ENCODE data around the gene EXOC4. TPM values are rescaled to one million over a fixed set of nuclear protein-coding genes. Genes with fewer than 3 reads are reported as not detected.

Gene EXOC4
- total RNA-seq, 2 donors from 2014 or later = 52.4 to 74.0 TPM

DNA sequence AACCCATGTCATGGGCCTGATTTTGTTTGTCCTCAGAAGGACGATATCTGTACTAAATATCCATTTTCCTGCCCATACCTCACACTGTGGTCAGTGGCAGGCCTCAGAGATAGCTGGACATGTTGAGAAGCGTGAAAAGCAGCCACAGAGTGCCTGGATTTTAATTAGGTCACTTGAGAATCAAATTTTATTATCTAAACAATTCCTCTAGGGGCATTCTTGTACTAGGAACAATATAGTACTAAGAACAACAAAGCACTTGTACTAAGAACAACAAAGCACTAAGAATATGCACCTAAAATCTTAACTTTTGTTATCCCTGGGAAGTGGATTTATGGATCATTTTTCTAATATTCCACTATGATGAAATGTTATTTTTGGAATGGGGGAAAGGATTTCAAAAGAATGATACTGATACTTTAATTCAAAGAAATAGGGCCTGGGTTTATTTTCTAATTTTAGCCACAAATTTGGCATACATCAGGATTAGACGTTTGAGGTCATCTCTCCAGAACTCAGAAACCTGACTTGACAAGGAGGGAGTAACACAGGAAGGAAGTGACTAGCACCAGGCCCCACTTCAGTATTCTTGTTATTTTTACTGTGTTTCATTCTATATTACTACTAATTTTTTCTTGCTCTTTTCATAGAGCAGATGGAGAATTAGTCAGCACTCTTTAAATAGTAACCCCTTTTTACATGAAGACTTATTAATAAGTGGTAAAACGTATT is 112.2 kb downstream of the EXOC4 start:
- no peak for DNase-seq (ENCODE audit: low spot score in 2 of 2)
- ATAC-seq = no peak
- Mint-ChIP-seq H3K36me3 (no peaks in the 10 kb centered on the region), H3K27ac (no peak overlapping the region), H3K9me3 (no peaks in the 10 kb centered on the region)

GRCh38 chr7:133365917-133366316 is 113.0 kb downstream of the EXOC4 start:
- no peak for DNase-seq (ENCODE audit: low spot score in 2 of 2)
- Mint-ChIP-seq H3K27ac (no peak overlapping the region), H3K36me3 (no peaks in the 10 kb centered on the region), H3K9me3 (no peaks in the 10 kb centered on the region)
- no peak for ATAC-seq

DNA sequence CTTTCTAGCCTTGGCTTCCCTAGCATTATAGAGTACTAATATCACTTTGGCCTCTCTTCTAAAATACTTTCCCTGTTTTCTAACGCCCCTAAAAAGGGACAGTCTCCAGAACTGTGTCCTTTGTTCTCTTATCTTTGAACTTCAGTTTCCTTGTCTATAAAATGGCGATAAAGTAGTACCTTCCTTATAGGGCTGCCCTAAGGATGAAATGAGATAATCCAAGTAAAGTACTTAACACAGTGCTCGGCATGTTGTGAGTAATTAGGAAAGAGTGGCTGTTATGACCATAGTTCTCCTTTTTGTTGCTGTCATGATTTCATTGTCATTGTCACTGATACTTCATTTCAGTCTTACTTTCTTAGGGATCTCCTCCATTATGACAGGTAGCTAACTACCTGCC is 114.7 kb downstream of the EXOC4 start:
- Mint-ChIP-seq H3K27ac (no peak overlapping the region), H3K36me3 (peaks cover 0 to 5% of the 10 kb centered on the region in 2 donors), H3K9me3 (no peaks in the 10 kb centered on the region)
- DNase-seq (ENCODE audit: low spot score in 2 of 2) (no peak), ATAC-seq (no peak)

GRCh38 chr7:133369130-133369529 is 116.3 kb downstream of the EXOC4 start:
- DNase-seq (ENCODE audit: low spot score in 2 of 2) = no peak
- ATAC-seq = no peak
- H3K9me3 Mint-ChIP-seq = no peaks in the 10 kb centered on the region
- no peak overlapping the region for H3K27ac Mint-ChIP-seq
- H3K36me3 Mint-ChIP-seq = peaks cover 0 to 5% of the 10 kb centered on the region in 2 donors

- H3K9me3 Mint-ChIP-seq = no peaks in the 10 kb centered on the region
- DNase-seq (ENCODE audit: low spot score in 2 of 2) (no peak), ATAC-seq (no peak)
- no peak overlapping the region for H3K27ac Mint-ChIP-seq
- H3K36me3 Mint-ChIP-seq = peaks cover 7 to 10% of the 10 kb centered on the region in 2 donors
Observed at GRCh38 chr7:133371616-133372015, 118.7 kb downstream of the EXOC4 start.

DNA sequence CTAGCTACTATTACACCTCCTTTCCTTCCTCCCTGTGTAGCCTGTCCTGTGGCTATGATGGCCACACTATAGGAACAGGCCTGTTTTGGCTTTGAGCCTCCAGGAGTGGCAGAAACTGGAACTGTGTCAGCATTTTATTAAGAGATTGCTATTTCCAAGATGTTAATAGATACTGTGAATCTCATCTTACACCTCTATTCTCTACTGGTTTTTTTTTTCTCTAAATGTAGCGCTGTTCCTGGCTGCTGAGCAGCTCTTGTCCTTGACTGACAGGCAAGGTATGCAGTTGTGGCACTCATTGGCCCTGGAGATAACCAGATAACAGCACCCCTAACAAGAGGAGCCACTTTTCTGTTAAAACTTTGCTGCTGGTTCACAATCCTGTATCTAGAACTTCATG is 119.5 kb downstream of the EXOC4 start:
- peaks cover 9 to 13% of the 10 kb centered on the region in 2 donors for H3K36me3 Mint-ChIP-seq
- peaks cover 1 to 2% of the 10 kb centered on the region in 2 donors for H3K9me3 Mint-ChIP-seq
- DNase-seq (ENCODE audit: low spot score in 2 of 2) (no peak), ATAC-seq (no peak)
- H3K27ac Mint-ChIP-seq = no peak overlapping the region

GRCh38 chr7:133376514-133376913 is 123.6 kb downstream of the EXOC4 start:
- H3K36me3 Mint-ChIP-seq = peaks cover 13 to 18% of the 10 kb centered on the region in 2 donors

GRCh38 chr7:133381965-133382364 is 129.1 kb downstream of the EXOC4 start:
- Mint-ChIP-seq H3K27ac (no peak overlapping the region), H3K9me3 (peaks cover 7 to 10% of the 10 kb centered on the region in 2 donors), H3K36me3 (peaks cover 10 to 14% of the 10 kb centered on the region in 2 donors)
- DNase-seq (ENCODE audit: low spot score in 2 of 2) (no peak), ATAC-seq (no peak)

More at GRCh38 chr7:133376514-133376913, 123.6 kb downstream of the EXOC4 start:
- Mint-ChIP-seq H3K27ac (no peak overlapping the region), H3K9me3 (peaks cover 4 to 10% of the 10 kb centered on the region in 2 donors)
- DNase-seq (ENCODE audit: low spot score in 2 of 2) (no peak), ATAC-seq (no peak)

DNA sequence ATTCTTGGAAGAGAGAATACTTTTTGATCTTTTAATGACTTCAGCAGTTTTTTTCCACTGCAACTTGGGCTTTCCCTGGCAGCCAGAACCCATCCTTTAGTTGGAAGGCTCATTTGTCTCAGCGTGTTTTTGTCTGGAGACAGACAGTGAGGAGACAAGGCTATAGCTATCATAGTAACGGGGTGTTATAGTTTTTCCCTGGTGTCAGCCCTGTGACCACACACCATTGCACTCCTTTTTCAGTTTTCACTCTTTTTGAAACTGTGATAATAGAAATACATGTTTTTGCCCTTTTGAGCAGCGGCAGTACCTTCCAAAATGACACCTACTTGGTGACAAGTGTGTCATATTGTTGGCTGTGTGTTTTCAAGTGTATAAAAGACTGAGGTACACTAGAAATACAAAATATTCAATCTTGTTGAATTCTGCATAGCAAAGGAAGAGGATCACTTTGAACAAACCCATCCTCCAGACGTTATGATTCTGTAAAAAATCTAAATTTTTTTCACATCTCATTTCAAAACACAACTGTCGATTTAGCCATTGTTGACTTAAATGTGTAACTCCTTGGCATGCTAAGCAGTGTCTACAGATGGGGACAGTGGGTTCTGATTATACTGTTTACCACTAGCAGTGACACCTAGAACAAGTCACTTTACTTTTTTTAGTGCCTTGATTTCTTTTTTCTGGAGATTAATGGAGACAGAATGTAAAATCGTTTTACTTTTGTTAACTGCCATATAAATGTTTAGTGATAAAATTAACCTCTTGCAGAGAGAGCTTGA is 130.1 kb downstream of the EXOC4 start:
- H3K9me3 Mint-ChIP-seq = peaks cover 4 to 8% of the 10 kb centered on the region in 2 donors

GRCh38 chr7:133386205-133386604 is 133.3 kb downstream of the EXOC4 start:
- Mint-ChIP-seq H3K9me3 (peaks cover 9 to 12% of the 10 kb centered on the region in 2 donors), H3K36me3 (peaks cover 21 to 22% of the 10 kb centered on the region in 2 donors), H3K27ac (no peak overlapping the region)
- DNase-seq (ENCODE audit: low spot score in 2 of 2) = no peak
- ATAC-seq = no peak

More for the DNA sequence above, 130.1 kb downstream of the EXOC4 start:
- no peak for ATAC-seq
- no peak for DNase-seq (ENCODE audit: low spot score in 2 of 2)
- Mint-ChIP-seq H3K36me3 (peaks cover 11 to 15% of the 10 kb centered on the region in 2 donors), H3K27ac (no peak overlapping the region)

DNA sequence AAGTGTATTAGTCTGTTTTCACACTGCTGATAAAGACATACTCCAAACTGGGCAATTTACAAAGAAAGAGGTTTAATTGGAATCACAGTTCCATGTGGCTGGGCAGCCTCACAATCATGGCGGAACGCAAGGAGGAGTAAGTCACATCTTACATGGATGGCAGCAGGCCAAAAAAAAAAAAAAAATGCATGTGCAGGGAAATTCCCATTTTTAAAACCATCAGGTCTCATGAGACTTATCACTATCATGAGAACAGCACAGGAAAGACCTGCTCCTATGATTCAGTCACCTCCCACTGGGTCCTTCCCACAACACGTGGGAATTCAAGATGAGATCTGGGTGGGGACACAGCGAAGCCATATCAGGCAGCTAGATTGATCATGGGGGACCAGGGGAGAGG is 136.8 kb downstream of the EXOC4 start:
- peaks cover 16 to 21% of the 10 kb centered on the region in 2 donors for H3K36me3 Mint-ChIP-seq

DNA sequence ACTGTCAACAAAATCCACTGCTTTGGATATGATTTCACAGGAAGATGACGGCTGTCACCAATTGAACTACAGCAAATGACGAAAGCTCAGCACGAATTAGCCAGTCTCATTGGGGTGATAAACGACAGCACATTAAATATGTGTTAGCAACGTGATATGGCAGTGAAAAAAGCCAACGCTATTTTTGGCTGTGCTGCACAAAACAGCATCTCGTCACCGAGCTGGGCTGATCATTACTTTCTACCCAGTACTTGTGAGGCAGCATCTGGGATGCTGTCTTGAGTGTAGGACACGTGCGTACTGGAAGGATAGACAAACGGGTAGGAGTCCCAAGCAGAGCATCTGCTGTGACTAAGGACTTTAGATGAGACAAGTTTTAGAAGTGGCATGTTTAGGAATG is 138.3 kb downstream of the EXOC4 start:
- Mint-ChIP-seq H3K36me3 (peaks cover 16% of the 10 kb centered on the region in 2 donors), H3K9me3 (peaks cover 9 to 12% of the 10 kb centered on the region in 2 donors)

More for the DNA sequence above, 136.8 kb downstream of the EXOC4 start:
- no peak for DNase-seq (ENCODE audit: low spot score in 2 of 2)
- Mint-ChIP-seq H3K27ac (no peak overlapping the region), H3K9me3 (peaks cover 9 to 12% of the 10 kb centered on the region in 2 donors)
- ATAC-seq = no peak

GRCh38 chr7:133394369-133394768 is 141.5 kb downstream of the EXOC4 start:
- ATAC-seq (no peak), DNase-seq (ENCODE audit: low spot score in 2 of 2) (no peak)
- H3K9me3 Mint-ChIP-seq = peaks cover 0 to 4% of the 10 kb centered on the region in 2 donors
- peaks cover 0 to 4% of the 10 kb centered on the region in 2 donors for H3K36me3 Mint-ChIP-seq
- H3K27ac Mint-ChIP-seq = no peak overlapping the region

More for the DNA sequence above, 138.3 kb downstream of the EXOC4 start:
- DNase-seq (ENCODE audit: low spot score in 2 of 2) (no peak), ATAC-seq (no peak)
- no peak overlapping the region for H3K27ac Mint-ChIP-seq

DNA sequence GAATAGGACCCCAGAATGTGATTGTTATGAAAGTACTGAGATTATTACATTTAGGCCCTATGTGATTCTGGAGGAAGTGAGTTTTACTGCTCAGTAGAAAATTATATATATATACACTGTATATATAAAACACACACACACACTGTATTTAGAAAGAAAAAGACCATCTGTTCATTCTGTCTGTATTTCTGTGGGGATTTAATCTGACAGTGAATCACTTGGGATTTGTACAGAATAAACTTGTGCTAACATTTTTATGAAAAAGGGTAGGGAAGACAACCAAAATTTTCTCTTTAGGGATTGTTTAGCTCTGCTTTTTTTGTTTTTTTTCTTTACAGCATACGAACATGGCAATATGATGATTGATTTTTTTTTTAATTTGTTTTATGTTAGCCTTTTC is 142.7 kb downstream of the EXOC4 start:
- no peak for DNase-seq (ENCODE audit: low spot score in 2 of 2)
- no peak overlapping the region for H3K27ac Mint-ChIP-seq
- no peak for ATAC-seq
- H3K9me3 Mint-ChIP-seq = no peaks in the 10 kb centered on the region
- no peaks in the 10 kb centered on the region for H3K36me3 Mint-ChIP-seq

DNA sequence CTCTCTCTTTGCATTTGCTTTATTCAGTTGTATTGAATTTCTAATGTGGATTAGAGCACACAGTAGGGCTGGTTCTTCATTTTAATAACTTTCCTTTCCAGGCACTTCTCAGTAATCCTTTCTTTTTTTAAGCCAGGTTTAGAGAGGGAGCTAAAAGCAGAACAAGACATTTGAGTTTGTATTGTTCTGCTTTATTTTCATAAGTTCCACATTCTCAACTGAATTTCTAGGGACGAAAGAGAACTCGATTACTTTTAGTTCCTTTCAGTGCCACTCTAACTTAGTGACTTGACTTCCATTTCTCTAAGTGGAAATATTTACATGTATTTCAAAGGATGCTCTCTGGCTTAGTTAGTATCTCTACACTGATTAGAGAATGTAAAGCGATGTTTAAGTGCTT is 145.6 kb downstream of the EXOC4 start:
- DNase-seq (ENCODE audit: low spot score in 2 of 2) (no peak), ATAC-seq (no peak)
- Mint-ChIP-seq H3K36me3 (no peaks in the 10 kb centered on the region), H3K27ac (no peak overlapping the region), H3K9me3 (no peaks in the 10 kb centered on the region)

DNA sequence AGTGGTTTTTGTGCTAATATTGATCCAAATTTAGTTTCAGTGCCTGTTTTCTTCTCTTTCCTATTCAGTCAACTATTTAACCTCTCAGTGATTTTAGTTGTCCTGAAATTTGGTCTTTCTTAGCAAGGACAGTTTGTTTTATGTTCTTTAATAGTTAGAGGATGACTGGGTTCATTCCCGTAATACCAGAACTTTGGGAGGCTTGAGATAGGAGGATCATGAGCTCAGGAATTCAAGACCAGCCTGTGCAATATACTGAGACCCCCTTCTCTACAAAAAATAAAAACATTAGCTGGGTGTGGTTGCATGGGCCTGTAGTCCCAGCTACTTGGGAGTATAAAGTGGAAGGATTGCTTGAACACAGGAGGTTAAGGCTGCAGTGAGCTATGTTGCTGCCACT is 148.3 kb downstream of the EXOC4 start:
- DNase-seq (ENCODE audit: low spot score in 2 of 2) (no peak), ATAC-seq (no peak)
- no peaks in the 10 kb centered on the region for H3K9me3 Mint-ChIP-seq
- no peaks in the 10 kb centered on the region for H3K36me3 Mint-ChIP-seq
- no peak overlapping the region for H3K27ac Mint-ChIP-seq

DNA sequence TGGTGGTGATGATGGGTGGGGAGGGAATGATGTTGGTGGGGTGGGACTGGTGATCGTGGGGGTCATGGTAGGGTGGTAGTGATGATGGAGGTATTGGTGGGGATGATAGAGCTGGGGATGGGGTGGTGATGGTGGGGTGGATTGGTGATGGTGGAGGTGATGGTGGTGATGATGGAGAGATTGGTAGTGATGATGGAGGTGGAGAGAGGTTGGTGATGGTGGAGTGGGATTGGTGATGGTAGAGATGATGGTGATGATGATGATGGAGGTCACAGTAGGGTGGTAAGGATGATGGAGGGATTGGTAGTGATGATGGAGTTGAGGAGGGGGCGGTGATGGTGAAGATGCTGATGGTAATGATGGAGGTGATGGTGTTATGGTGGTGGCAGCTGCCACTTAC is 155.3 kb downstream of the EXOC4 start:
- Mint-ChIP-seq H3K9me3 (peaks cover 5 to 15% of the 10 kb centered on the region in 2 donors), H3K36me3 (peaks cover 8 to 9% of the 10 kb centered on the region in 2 donors), H3K27ac (no peak overlapping the region)
- DNase-seq (ENCODE audit: low spot score in 2 of 2) (no peak), ATAC-seq (no peak)

All from activated naive CD4-positive, alpha-beta T cell treated with anti-CD3 and anti-CD28 coated beads, Interleukin-2, amount 50 U/mL, for 72 hours (primary cell).